ENCODE data around the gene TMEM138. TPM values are rescaled to one million over a fixed set of nuclear protein-coding genes. Genes with fewer than 3 reads are reported as not detected.

TMEM138 gene
- total RNA-seq, 1 donor from 2014 or later, result 20.9 TPM

DNA sequence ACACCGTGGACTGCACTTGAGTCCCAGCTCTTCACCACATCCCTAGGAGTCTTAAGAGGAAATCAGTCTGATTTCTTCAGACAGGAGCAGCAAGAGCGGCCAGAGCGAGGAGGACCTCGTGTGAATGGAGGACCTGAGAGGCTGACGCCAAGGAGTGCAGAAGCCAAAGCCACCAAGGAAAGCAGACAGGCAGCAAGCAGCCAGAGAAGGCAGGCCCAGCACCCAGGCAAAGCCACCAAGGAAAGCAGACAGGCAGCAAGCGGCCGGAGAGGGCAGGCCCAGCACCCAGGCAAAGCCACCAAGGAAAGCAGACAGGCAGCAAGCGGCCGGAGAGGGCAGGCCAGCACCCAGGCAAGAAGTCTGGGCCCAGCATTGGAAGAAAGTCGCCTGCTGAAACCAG is 12.3 kb upstream of the TMEM138 start:
- no peak overlapping the region for H3K27ac ChIP-seq (replicated peaks)

DNA sequence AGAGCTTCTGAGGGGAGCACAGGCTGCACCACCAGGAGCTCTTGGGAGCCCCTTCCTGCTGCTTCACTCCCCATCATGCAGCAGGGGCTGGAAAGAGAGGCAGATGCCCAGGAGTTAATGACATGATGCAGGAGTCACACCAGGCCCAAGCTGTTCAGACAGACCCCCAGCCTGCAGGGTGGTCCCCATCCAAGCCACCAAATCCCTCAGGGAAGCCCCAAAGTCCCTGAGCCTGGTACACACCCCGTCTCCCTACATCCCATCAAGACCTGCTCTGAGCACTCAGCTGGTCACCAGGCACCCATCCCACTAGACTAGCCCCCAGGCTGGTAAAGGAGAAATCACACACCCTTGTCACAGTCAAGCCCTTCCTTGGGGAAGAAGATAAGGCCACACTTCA is 11.8 kb upstream of the TMEM138 start:
- H3K9me3 ChIP-seq (replicated peaks), result no peaks in the 10 kb centered on the region
- H3K27me3 ChIP-seq (ENCODE audit: low read depth), result no peaks in the 10 kb centered on the region
- H3K27ac ChIP-seq (replicated peaks), result no peak overlapping the region
- no peak overlapping the region for H3K4me3 ChIP-seq
- no peaks in the 10 kb centered on the region for H3K4me1 ChIP-seq
- peaks cover 53% of the 10 kb centered on the region for H3K36me3 ChIP-seq
- TF ChIP-seq, protein P1, sequence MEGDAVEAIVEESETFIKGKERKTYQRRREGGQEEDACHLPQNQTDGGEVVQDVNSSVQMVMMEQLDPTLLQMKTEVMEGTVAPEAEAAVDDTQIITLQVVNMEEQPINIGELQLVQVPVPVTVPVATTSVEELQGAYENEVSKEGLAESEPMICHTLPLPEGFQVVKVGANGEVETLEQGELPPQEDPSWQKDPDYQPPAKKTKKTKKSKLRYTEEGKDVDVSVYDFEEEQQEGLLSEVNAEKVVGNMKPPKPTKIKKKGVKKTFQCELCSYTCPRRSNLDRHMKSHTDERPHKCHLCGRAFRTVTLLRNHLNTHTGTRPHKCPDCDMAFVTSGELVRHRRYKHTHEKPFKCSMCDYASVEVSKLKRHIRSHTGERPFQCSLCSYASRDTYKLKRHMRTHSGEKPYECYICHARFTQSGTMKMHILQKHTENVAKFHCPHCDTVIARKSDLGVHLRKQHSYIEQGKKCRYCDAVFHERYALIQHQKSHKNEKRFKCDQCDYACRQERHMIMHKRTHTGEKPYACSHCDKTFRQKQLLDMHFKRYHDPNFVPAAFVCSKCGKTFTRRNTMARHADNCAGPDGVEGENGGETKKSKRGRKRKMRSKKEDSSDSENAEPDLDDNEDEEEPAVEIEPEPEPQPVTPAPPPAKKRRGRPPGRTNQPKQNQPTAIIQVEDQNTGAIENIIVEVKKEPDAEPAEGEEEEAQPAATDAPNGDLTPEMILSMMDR (IDR thresholded peaks at IDR 0.05; ENCODE audit: borderline replicate concordance), result no peak
- intact Hi-C loops (cut with micrococcal nuclease), result no loop called here
- no peak for DNase-seq

More for the DNA sequence above, 12.3 kb upstream of the TMEM138 start:
- TF ChIP-seq, protein P1 (IDR thresholded peaks at IDR 0.05; ENCODE audit: borderline replicate concordance), result no peak
- intact Hi-C loops (cut with micrococcal nuclease), result no loop called here
- DNase-seq, result no peak
- no peak overlapping the region for H3K4me3 ChIP-seq
- no peaks in the 10 kb centered on the region for H3K4me1 ChIP-seq
- peaks cover 53% of the 10 kb centered on the region for H3K36me3 ChIP-seq
- H3K9me3 ChIP-seq (replicated peaks), result no peaks in the 10 kb centered on the region
- no peaks in the 10 kb centered on the region for H3K27me3 ChIP-seq (ENCODE audit: low read depth)

DNA sequence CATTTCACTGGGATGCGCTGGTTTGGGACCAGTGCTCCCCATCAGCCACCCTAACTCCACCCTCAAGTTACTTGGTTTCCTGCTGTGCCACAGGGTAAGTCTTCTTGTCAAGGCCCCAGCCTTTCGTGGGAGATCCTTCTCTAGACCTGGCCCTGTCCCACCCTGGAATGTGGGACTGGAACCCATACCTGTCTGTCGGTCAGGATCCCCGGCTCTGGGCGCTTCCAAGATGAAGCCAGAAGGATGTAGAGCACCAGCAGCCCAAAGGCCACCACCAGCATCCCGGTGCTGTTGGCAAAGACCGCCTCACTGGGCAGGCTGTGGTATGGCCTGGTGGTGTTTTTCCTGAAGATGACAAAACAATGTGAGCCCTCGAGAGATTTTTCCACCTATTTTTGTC is 11.4 kb upstream of the TMEM138 start:
- TF ChIP-seq, protein P1 (IDR thresholded peaks at IDR 0.05; ENCODE audit: borderline replicate concordance), result no peak
- H3K9me3 ChIP-seq (replicated peaks), result no peaks in the 10 kb centered on the region
- H3K4me3 ChIP-seq, result no peak overlapping the region
- no peak for DNase-seq
- H3K27ac ChIP-seq (replicated peaks), result no peak overlapping the region
- H3K4me1 ChIP-seq, result no peaks in the 10 kb centered on the region
- H3K36me3 ChIP-seq, result peaks cover 56% of the 10 kb centered on the region
- no peaks in the 10 kb centered on the region for H3K27me3 ChIP-seq (ENCODE audit: low read depth)
- intact Hi-C loops (cut with micrococcal nuclease), result no loop called here

GRCh38 chr11:61352038-61352437 is 10.1 kb upstream of the TMEM138 start:
- Histone ChIP-seq H3K27me3 (ENCODE audit: low read depth) (no peaks in the 10 kb centered on the region), H3K4me3 (no peak overlapping the region), H3K27ac (replicated peaks) (no peak overlapping the region), H3K4me1 (no peaks in the 10 kb centered on the region), H3K36me3 (peaks cover 57% of the 10 kb centered on the region), H3K9me3 (replicated peaks) (no peaks in the 10 kb centered on the region)
- TF ChIP-seq, protein P1 (IDR thresholded peaks at IDR 0.05; ENCODE audit: borderline replicate concordance), result no peak
- intact Hi-C loops (cut with micrococcal nuclease), result no loop called here
- no peak for DNase-seq

- no peaks in the 10 kb centered on the region for H3K4me1 ChIP-seq
- no peaks in the 10 kb centered on the region for H3K27me3 ChIP-seq (ENCODE audit: low read depth)
- no peaks in the 10 kb centered on the region for H3K9me3 ChIP-seq (replicated peaks)
- DNase-seq, result no peak
- peaks cover 53% of the 10 kb centered on the region for H3K36me3 ChIP-seq
- intact Hi-C loops (cut with micrococcal nuclease), result no loop called here
- TF ChIP-seq, protein P1 (IDR thresholded peaks at IDR 0.05; ENCODE audit: borderline replicate concordance), result no peak
- no peak overlapping the region for H3K27ac ChIP-seq (replicated peaks)
- H3K4me3 ChIP-seq, result no peak overlapping the region
These were observed 8.8 kb upstream of the TMEM138 start for GRCh38 chr11:61353131-61354067.

Data from left ventricle myocardium inferior (tissue), 1 donor.